Subcutaneous abdominal adipose tissue (tissue), 5 donors: ENCODE measurements around the gene ZNF248.

Experiments
- H3K27ac ChIP-seq: one replicate; pipeline ENCODE4 v1.7.0; 2013; ENCODE audit warnings: low read depth, mild to moderate bottlenecking, inconsistent platforms, low read length, moderate library complexity
- H3K27me3 ChIP-seq, 5 donors: one replicate each; pipeline ENCODE4 v1.7.0; 2013; ENCODE audit warnings: low read length in 5 of 5, inconsistent platforms in 1 of 5; ENCODE audit not compliant: control insufficient read depth in 5 of 5, insufficient read depth in 4 of 5
- H3K36me3 ChIP-seq, 5 donors: one replicate each; pipeline ENCODE4 v1.7.0; 2013; ENCODE audit warnings: low read length in 5 of 5; ENCODE audit not compliant: control insufficient read depth in 5 of 5, insufficient read depth in 5 of 5
- H3K4me1 ChIP-seq, 5 donors: one replicate each; pipeline ENCODE4 v1.7.0; 2013; ENCODE audit warnings: low read length in 5 of 5, mild to moderate bottlenecking in 3 of 5, moderate library complexity in 1 of 5; ENCODE audit not compliant: control insufficient read depth in 5 of 5, insufficient read depth in 5 of 5
- H3K4me3 ChIP-seq, 5 donors: one replicate each; pipeline ENCODE4 v1.7.0; 2013; ENCODE audit warnings: low read length in 5 of 5, low read depth in 1 of 5
- H3K9ac ChIP-seq, 5 donors: one replicate each; pipeline ENCODE4 v1.7.0; 2013; ENCODE audit warnings: low read length in 5 of 5, mild to moderate bottlenecking in 4 of 5, moderate library complexity in 3 of 5
- H3K9me3 ChIP-seq, 5 donors: one replicate each; pipeline ENCODE4 v1.7.0; 2013; ENCODE audit warnings: low read length in 5 of 5; ENCODE audit not compliant: control insufficient read depth in 5 of 5
- donor health status: healthy.
- donor health status: healthy.
- donor health status: healthy.
- donor health status: healthy.
- donor health status: healthy.

Gene ZNF248

GRCh38 chr10:37734971-37735370, 122.4 kb downstream of the ZNF248 start:
- Histone ChIP-seq H3K27me3 (peaks cover 0 to 9% (median 5%) of the 10 kb centered on the region in 5 donors), H3K4me3 (no peak overlapping the region), H3K9ac (no peak overlapping the region), H3K9me3 (peaks cover 0 to 4% (median 0%) of the 10 kb centered on the region in 5 donors), H3K36me3 (no peaks in the 10 kb centered on the region), H3K27ac (no peak overlapping the region), H3K4me1 (no peaks in the 10 kb centered on the region)
